Measurements from ENCODE around the gene SAPCD1. TPM values are rescaled to one million over a fixed set of nuclear protein-coding genes. Genes with fewer than 3 reads are reported as not detected.
A peak's percentile ranks its signal among the peaks of the same experiment; 100 is the strongest.

The SAPCD1 gene
- total and polyA plus RNA-seq, 2 donors (not counting 1 experiment from before 2014, with no cell fraction given), result 12.9 TPM

DNA sequence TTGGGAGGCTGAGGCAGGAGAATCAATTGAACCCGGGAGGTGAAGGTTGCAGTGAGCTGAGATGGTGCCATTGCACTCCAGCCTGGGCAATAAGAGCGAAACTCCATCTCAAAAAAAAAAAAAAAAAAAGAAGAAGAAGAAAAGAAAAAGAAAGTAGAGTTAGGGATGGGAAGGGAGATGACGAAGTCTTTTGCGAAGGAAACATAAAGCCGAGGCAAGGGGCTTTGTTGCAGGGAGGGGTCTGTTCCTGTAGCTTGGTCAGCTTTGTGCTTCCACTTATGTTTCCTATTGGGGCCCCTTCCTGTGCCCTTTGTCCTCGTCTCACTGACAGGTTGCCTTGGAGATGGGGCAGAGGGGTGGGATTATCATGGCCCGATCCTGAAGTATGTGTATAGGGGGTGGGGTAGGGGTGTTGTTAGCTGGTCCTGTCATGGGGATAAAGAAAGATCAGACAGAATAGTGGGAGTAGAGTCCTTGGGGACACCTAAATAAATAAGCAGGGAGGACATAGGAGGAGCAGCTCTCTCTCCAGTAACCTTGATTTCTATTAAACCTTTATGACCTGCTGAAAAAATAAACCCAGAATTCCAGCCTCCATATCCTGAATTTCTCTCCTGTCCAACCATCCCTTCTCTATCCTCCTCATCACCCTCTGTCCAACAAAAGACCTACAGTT is 25.0 kb upstream of the SAPCD1 start:
- H3K9me3 Mint-ChIP-seq (ENCODE audit: insufficient read depth), result no peaks in the 10 kb centered on the region
- peaks cover 53 to 57% of the 10 kb centered on the region in 2 donors for H3K4me1 ChIP-seq (ENCODE audit: control insufficient read depth in 2 of 2, insufficient read depth in 2 of 2, low read length in 2 of 2)
- no peaks in the 10 kb centered on the region for H3K9me3 ChIP-seq (ENCODE audit: control extremely low read depth in 1 of 3, control insufficient read depth in 2 of 3, insufficient read depth in 1 of 3, low read length in 2 of 3)
- H3K4me2 ChIP-seq (replicated peaks; ENCODE audit: low read depth, low read length, poor library complexity, severe bottlenecking), result peak overlapping the region; percentile 82
- peak overlapping the region; percentile 100 for H3K4me3 Mint-ChIP-seq
- H3K27me3 ChIP-seq (replicated peaks in 1 of 4; ENCODE audit: control extremely low read depth in 1 of 4, control insufficient read depth in 3 of 4, insufficient read depth in 4 of 4, low read length in 3 of 4), result no peaks in the 10 kb centered on the region
- H3K79me2 ChIP-seq (ENCODE audit: control insufficient read depth, insufficient read depth, low read length), result peaks cover 60% of the 10 kb centered on the region
- H3K36me3 ChIP-seq (replicated peaks in 1 of 2; ENCODE audit: control extremely low read depth in 1 of 2, control insufficient read depth in 1 of 2, extremely low read depth in 1 of 2, insufficient read depth in 2 of 2, low read length in 1 of 2), result peaks cover 2 to 19% of the 10 kb centered on the region in 2 experiments
- peaks cover 7% of the 10 kb centered on the region for H4K20me1 ChIP-seq (ENCODE audit: control insufficient read depth, insufficient read depth, low read length, poor library complexity, severe bottlenecking)
- peak overlapping the region; percentile 81 to 96 for H3K27ac ChIP-seq (ENCODE audit: low read length in 2 of 2)
- TF ChIP-seq, protein P1, sequence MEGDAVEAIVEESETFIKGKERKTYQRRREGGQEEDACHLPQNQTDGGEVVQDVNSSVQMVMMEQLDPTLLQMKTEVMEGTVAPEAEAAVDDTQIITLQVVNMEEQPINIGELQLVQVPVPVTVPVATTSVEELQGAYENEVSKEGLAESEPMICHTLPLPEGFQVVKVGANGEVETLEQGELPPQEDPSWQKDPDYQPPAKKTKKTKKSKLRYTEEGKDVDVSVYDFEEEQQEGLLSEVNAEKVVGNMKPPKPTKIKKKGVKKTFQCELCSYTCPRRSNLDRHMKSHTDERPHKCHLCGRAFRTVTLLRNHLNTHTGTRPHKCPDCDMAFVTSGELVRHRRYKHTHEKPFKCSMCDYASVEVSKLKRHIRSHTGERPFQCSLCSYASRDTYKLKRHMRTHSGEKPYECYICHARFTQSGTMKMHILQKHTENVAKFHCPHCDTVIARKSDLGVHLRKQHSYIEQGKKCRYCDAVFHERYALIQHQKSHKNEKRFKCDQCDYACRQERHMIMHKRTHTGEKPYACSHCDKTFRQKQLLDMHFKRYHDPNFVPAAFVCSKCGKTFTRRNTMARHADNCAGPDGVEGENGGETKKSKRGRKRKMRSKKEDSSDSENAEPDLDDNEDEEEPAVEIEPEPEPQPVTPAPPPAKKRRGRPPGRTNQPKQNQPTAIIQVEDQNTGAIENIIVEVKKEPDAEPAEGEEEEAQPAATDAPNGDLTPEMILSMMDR (IDR thresholded peaks at IDR 0.05), result no peak
- no peak for TF ChIP-seq EZH2 (IDR thresholded peaks at IDR 0.05; ENCODE audit: borderline replicate concordance, insufficient read depth, low read depth, low read length, poor library complexity, severe bottlenecking)
- peaks cover 78% of the 10 kb centered on the region for H3K4me1 Mint-ChIP-seq
- no peaks in the 10 kb centered on the region for H3K27me3 Mint-ChIP-seq
- H2AFZ ChIP-seq (ENCODE audit: insufficient read depth, low read depth, low read length, poor library complexity, severe bottlenecking), result peak overlapping the region; percentile 42
- DNase-seq (peak; percentile 53), ATAC-seq (ENCODE audit: low read depth) (no peak)
- WGBS (ENCODE audit: insufficient coverage), result 4% methylated on average over 5 of the region's 7 CpGs
- H3K4me3 ChIP-seq (ENCODE audit: control extremely low read depth in 1 of 5, extremely low read depth in 1 of 5, insufficient read depth in 1 of 5, low read depth in 2 of 5, low read length in 4 of 5), result peak overlapping the region; percentile 0 to 87 (median 73)
- intact Hi-C loops (cut with micrococcal nuclease), result loop anchor here (5.0 to 10.0 kb wide), 5 partner anchors 70 to 457 kb away; partner anchors contain the start of genes CSNK2B, DDX39B, DXO and EHMT2
- ChIA-PET CTCF (interaction anchor here (0.6 to 7.8 kb wide), 12 partner anchors 8 to 150 kb away, joined by 3 to 90 read pairs (median 7); partner anchors contain the start of genes ABHD16A, DDAH2, LSM2 and NEU1), POLR2A (interaction anchor here (0.6 to 3.1 kb wide), 10 partner anchors 10 to 401 kb away, joined by 3 to 16 read pairs (median 5); partner anchors contain the start of genes ABHD16A, HSPA1B and NEU1)
- H3K27ac Mint-ChIP-seq, result peak overlapping the region; percentile 91
- H3K9ac ChIP-seq (ENCODE audit: low read length), result peak overlapping the region; percentile 91

Data from B cell (primary cell).